HG02623 (cell line): ENCODE results near the gene NBPF14.
"Not testable (repeated sequence)": the region's sequence is repeated elsewhere in the genome, so short reads cannot be mapped to it uniquely, and the experiment has no call there.

Source experiments
- ATAC-seq: cut with Tn5 transposase; IDR thresholded peaks from one replicate; pipeline ENCODE4 v1.9.1; 2021; ENCODE audit warnings: moderate library complexity; ENCODE audit not compliant: unreplicated experiment

The NBPF14 gene, protein sequence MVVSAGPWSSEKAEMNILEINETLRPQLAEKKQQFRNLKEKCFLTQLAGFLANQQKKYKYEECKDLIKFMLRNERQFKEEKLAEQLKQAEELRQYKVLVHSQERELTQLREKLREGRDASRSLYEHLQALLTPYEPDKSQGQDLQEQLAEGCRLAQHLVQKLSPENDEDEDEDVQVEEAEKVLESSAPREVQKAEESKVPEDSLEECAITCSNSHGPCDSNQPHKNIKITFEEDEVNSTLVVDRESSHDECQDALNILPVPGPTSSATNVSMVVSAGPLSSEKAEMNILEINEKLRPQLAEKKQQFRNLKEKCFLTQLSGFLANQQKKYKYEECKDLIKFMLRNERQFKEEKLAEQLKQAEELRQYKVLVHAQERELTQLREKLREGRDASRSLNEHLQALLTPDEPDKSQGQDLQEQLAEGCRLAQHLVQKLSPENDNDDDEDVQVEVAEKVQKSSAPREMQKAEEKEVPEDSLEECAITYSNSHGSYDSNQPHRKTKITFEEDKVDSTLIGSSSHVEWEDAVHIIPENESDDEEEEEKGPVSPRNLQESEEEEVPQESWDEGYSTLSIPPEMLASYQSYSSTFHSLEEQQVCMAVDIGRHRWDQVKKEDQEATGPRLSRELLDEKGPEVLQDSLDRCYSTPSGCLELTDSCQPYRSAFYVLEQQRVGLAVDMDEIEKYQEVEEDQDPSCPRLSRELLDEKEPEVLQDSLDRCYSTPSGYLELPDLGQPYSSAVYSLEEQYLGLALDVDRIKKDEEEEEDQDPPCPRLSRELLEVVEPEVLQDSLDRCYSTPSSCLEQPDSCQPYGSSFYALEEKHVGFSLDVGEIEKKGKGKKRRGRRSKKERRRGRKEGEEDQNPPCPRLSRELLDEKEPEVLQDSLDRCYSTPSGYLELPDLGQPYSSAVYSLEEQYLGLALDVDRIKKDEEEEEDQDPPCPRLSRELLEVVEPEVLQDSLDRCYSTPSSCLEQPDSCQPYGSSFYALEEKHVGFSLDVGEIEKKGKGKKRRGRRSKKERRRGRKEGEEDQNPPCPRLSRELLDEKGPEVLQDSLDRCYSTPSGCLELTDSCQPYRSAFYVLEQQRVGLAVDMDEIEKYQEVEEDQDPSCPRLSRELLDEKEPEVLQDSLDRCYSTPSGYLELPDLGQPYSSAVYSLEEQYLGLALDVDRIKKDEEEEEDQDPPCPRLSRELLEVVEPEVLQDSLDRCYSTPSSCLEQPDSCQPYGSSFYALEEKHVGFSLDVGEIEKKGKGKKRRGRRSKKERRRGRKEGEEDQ (N-terminal part only)

DNA sequence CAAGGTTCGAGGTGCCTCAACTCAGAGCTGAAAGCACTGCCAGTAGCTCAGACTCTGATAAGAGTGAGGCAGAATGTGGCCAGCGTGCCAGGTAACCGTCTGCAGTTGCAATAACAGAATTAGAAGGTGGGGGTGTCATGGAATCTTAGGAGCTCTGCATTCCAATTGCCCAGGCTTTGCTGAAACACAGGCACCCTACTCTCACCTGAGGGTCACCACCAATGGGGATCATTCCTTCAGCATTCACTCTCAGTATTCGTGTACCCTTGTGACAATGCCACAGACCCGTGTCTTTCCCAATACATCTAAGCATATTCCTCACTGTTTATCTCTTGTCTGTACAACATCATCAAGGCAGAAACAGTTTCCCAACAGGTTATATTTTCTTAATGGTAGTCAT lies at the start of gene NBPF14:
Gene NBPF14 (minus strand): TSS at position 101 of the 400 bp plus-strand sequence. CDS start 294 bp downstream, outside the sequence.
- not testable (repeated sequence) for ATAC-seq

DNA sequence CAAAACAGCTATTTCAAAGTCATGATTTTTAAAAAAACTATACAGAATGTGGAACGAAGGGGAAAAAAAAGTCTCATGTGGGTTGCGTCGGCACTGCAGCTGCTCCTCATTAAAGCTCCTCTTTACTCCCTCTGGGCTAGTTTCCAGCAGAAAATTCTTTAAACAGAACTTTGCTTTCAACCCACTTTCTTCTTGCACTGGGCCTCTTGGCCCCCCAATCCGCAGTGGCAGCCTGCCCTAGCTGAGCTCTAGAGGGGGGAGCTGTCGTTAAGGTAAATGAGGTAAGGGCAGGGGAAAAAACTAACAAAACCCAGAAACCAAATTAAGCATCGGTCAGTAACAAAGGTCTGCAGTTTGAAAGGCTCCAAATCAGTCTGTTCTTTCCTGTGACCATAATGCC lies 29.6 kb upstream of the NBPF14 start:
- ATAC-seq, result not testable (repeated sequence)

DNA sequence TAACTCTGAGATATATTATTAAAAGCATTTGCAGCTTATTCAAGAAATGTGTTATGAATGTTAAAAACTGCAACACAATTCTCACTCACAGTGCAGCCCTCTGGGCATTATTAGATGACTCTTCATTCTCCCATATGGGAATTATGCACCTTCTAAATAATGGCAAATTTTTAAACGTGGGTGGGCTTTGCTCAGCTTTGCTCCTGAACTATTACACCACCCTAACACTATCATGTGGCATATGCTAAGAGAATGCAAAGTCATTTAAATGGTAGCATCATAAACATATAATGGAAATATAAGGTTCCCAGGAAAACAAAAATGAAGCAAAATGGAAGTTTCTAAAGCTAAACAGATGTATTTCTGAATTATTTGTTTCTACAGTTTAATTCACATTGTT lies 22.4 kb upstream of the NBPF14 start:
- not testable (repeated sequence) for ATAC-seq

DNA sequence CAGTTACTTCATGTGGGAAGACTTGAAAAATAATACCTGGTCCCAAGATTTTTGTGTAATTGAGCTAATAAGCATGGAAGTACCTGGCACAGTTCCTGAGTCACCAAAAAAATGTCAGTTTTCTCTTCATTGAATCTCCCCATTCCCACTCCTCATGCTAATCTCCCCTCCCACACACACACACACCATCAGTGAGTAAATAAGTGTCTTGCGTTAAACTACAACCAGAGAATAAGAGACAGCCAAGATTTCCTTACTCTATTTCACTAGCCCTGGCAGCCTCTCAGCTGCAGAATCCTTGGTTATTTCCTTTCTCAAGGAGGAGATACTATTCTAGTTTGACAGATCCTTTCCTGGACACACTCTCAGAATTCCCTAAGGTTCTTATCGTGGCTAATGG lies 9.5 kb upstream of the NBPF14 start:
- ATAC-seq, result not testable (repeated sequence)

DNA sequence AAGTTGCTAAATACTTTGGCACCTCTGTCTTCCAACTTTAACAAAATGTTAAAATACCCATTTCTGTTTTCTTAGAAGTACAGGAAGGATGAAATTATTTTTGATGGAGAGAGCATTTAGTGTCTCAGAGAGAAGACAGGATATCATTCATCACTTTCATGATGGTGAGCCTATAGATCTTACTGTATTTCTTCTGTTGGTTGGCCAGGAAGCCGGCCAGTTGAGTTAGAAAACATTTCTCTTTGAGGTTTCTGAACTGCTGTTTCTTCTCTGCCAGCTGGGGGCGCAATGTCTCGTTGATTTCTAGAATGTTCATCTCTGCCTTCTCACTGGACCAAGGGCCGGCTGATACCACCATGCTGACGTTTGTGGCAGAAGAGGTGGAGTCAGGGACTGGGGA lies 451 bp downstream of the NBPF14 start:
- not testable (repeated sequence) for ATAC-seq

DNA sequence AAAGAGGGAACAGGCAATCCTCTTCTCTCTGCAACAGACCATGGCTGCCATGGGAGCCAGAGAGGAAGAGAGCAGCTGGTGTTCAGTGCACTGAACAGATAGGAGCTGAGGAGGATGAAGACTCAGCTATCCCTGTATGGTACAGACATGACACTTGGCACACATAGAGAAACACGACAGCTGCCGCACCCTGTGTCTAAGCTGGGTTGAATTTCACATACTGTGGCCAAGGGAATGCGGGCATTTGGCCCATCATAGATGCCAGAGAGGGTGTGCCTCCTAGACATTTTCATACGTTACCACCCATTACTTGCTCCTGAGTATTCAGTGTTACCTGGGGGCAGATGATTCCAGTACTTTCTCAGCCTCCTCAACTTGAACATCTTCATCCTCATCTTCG lies 4.7 kb downstream of the NBPF14 start:
- not testable (repeated sequence) for ATAC-seq

DNA sequence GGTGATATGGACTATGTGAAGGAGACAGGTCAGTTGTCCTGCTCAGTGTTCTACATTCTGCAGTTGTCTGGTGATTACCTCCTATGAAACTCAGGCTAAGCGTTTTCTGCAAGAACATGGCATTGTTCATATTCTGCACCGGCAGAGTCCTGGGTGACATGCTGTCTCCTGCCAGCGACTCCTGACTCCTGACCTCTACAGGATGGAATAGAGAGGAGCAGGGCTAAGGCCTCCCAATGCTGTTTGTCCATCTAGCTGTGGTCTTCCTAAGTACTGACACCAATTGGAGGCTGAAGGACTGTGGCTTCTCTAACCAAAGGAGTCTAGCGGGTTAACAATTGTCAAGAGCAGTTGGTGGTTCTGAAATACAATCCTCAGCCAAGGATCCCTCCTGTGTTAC lies 63.7 kb downstream of the NBPF14 start:
- ATAC-seq, result not testable (repeated sequence)

DNA sequence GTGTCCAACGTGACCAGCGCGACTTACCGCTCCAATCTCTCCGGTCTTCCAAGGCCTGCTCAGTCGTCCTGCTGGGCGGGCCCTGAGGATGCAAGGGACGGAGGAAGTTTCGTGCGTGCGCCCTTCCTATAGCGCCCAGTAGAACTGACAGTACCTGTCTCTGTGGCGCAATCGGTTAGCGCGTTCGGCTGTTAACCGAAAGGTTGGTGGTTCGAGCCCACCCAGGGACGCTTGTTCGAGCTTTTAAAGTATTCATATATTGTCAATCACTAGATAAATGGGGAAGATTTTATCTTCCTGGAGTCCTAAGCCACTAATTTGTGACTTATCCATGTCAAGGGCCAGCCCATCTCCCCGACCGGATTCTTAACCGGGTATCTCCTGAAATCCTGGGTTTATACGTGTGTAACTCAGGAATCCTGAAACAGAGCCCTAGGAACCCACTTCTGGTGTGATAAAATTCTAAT lies 66.7 kb downstream of the NBPF14 start:
- not testable (repeated sequence) for ATAC-seq

DNA sequence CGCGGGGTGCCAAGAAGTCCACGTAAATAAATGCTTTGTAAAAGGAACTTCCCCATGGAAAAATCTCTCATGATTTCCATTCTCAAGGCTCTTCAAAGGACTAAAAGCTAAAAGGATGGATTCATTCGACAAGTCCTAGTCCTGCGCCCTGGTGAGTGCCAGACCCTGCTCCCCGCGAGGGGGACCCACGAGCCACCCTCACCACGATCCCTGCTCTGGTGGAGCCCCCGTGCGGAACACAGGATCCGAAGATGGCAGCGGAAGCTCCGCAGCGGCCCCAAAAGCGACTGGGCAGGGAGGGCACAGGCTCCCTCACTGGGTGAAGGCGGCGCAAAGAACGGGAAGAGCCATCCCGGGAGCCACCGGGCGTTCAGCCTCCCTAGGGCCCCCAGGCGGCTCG lies 67.2 kb downstream of the NBPF14 start:
- ATAC-seq, result not testable (repeated sequence)

DNA sequence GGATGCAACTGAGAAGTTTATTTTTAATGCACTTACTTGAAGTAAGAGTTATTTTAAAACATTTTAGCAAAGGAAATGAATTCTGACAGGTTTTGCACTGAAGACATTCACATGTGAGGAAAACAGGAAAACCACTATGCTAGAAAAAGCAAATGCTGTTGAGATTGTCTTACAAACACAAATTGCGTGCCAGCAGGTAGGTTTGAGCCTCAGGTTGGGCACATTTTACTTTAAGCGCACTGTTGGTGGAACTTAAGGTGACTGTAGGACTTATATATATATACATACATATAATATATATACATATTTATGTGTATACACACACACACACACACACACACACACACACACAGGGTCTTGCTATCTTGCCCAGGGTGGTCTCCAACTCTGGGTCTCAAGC lies 69.2 kb downstream of the NBPF14 start:
- ATAC-seq, result not testable (repeated sequence)

DNA sequence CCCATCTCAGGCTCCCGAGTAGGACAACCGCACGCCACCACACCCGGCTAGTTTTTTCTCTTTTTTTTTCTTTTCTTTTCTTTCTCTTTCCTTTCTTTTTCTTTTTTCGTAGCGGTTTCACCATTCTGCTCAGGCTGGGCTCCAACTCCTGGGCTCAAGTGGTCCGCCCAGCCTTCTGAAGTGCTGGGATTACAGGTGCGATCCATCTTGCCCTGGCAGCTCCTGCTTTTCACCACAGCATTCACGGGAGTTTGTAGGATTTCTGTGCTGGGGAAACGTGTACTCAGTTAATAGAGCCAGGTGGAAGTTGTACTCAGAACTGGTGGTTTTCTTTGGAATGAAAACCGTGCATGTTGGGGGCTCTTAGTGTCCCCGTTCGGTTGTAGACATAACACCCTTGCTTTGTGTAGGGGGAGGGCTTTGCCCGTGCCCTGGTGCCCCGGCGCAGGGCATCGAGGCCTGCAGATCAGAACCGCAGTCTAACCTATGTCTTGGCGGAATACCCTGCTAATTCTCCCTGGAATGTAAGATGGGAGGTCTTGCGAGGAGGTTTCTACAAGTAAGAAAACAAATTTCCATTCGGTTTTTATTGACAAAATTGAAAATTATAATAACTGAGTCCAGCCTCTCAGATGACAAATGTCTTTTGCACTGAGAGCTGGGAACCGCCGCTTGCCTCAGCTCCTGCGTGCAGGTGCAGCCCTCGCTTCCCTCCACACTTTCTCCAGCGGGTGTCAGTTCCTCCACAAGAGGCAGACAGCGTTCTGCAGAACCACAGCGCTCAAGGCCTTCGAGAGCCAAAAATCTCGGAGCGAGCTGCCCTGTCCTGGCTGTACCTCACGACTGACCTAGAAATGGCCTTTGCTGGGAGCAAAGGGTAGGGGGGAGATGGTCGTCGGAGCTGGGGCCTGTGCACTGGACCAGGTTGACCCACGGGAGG lies 72.3 kb downstream of the NBPF14 start:
- peak; percentile 7 for ATAC-seq

DNA sequence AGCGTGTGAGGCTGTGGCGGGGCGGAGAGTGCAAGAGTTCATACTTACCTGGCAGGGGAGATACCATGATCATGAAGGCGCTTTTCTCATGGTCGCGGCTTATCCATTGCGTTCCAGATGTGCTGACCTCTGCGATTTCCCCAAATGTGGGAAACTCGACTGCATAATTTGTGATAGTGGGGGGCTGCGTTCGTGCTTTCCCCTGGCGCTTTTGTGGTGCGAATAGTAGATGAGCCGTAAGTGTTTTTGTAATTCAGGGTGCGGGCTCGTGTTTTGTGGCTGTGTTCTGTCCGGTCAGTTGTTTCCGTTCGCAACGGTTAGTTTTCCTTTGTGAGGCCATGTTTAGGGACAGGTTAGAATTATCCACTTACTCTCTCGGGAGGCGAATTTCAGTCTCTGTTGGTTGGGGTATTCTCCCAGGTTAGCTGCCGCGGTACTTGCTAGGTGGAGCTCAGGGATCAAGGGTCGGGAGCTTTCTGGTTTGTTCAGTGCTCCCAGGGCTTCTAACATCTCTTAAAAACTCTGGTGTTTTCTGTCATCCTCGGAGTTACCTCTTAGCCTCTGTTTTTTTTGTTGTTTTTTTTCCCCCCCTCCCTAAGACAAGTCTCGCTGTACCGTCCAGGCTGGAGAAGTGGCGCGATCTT lies 73.1 kb downstream of the NBPF14 start:
- ATAC-seq, result peak; percentile 62

DNA sequence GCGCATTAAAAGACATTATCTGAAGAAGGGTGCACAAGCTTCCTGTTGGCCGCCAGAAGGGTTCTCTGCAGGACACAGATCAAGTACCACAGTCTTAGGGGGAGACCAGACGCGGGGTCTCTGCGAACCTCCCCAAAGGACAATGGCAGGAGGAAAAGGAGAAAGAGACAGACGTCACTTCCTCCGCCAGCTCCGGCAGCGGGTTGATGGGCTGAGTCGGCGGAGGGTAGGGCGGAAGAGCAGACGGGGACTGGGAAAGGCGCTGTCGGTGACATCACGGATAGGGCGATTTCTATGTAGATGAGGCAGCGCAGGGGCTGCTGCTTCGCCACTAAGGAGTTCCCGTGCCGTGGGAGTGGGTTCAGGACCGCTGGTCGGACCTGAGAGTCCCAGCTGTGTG lies 73.7 kb downstream of the NBPF14 start:
- not testable (repeated sequence) for ATAC-seq

DNA sequence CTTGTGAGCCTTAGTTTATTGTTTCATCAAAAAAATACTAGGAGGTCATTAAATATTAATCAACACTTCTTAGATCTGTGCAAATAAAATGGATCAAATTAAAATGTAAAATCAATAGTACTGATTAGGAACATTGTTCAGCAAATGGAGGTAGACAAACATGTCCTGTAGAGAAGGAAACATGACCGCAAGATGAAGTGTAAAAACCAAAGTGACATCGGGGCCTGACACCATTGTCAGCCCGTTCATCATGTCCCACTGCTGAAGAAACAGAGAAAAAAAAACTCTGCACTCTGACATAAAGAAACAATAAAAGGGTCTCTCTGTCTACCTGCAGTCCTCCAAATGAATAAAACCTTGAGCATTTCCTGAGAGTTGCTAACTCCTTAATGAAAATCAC lies 81.5 kb downstream of the NBPF14 start:
- ATAC-seq, result not testable (repeated sequence)

DNA sequence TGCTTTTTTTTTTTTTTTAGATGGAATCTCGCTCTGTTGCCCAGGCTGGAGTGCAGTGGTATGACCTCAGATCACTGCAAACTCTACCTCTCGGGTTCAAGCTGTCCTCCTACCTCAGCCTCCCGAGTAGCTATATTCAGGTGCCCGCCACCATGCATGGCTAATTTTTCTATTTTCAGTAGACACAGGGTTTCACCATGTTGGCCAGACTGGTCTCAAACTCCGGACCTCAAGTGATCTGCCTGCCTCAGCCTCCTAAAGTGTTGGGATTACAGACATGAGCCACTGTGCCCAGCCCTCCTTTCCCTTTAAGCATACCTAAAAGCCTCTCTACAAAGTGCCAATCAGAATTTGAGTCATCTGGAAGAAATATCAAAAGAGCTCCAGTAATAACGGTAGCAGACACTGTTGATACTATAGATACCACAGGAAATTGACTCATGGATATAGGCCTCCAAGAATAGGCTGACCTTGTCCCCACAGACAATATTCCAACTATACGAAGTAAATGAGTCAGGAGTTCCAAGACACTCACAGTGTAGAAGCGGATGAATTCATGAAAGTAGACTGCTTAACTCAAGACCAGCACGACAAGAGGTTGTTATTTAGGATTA lies 83.1 kb downstream of the NBPF14 start:
- not testable (repeated sequence) for ATAC-seq

DNA sequence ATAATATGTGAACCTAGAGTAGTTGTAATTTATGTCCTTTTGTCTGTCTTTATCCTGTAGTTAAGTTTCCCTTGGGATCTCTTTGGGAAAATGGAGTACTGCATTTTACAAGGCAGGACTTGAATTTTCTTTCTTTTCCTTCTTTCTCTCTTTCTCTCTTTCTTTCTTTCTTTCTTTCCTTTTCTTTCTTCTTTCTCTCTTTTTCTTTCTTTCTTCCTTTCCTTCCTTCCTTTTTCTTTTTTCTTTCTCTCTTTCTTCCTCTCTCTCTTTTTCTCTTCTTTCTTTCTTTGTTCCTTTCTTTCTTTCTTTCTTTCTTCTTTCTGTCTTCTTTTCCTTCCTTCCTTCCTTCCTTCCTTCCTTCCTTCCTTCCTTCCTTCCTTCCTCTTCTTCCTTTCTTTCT lies 101.9 kb downstream of the NBPF14 start:
- ATAC-seq, result not testable (repeated sequence)

DNA sequence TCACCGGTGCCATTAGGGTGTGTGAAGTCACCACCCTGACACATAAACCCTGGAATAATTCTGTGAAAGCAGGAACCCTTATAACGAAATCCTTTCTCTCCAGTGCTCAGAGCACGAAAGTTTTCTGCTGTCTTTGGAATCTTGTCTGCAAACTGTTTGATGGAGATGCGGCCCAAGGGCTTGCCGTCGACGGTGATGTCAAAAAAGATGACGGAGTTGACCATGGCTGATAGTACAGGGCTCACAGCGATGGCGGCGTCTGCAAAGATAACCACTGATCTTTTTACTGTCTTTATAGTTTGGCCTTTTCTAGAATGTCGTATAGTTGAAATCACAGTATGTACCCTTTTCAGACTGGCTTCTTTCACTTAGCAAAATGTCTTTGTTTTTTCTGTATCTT lies 112.8 kb downstream of the NBPF14 start, which contains the start of gene PPIAL4G:
Gene PPIAL4G (minus strand): TSS at position 274 of the 400 bp plus-strand sequence. CDS start 50 bp downstream, at position 224.
- ATAC-seq, result not testable (repeated sequence)
